GM11168 (cell line): ENCODE data around the gene DSE.

Experiments
- in situ Hi-C: fragments of 300-500 bp; cut with MboI; formaldehyde crosslinking; loops from one replicate; pipeline ENCODE4 v1.12.0; 2022; ENCODE audit warnings: low sequenced_read_pairs; ENCODE audit not compliant: unreplicated experiment

Gene DSE

GRCh38 chr6:116384727-116385458 lies 14.1 kb downstream of the DSE start:
- in situ Hi-C loops: no loop called here

GRCh38 chr6:116385459-116385802 lies 14.7 kb downstream of the DSE start:
- in situ Hi-C loops: no loop called here

GRCh38 chr6:116385921-116386320 lies 15.2 kb downstream of the DSE start:
- in situ Hi-C loops: no loop called here

- in situ Hi-C loops: no loop called here
These were observed 16.0 kb downstream of the DSE start for GRCh38 chr6:116386581-116387299.

- in situ Hi-C loops: no loop called here
These were observed 16.6 kb downstream of the DSE start for GRCh38 chr6:116387374-116387773.

- in situ Hi-C loops: no loop called here
These were observed 18.2 kb downstream of the DSE start for GRCh38 chr6:116388924-116389323.

GRCh38 chr6:116389357-116389756 lies 18.6 kb downstream of the DSE start:
- in situ Hi-C loops: no loop called here

GRCh38 chr6:116390581-116390980 lies 19.8 kb downstream of the DSE start:
- in situ Hi-C loops: no loop called here

GRCh38 chr6:116392132-116393013 lies 21.6 kb downstream of the DSE start:
- in situ Hi-C loops: no loop called here

GRCh38 chr6:116393430-116393829 lies 22.7 kb downstream of the DSE start:
- in situ Hi-C loops: no loop called here

- in situ Hi-C loops: no loop called here
These were observed 24.9 kb downstream of the DSE start for GRCh38 chr6:116395647-116396046.

GRCh38 chr6:116396441-116396840 lies 25.7 kb downstream of the DSE start:
- in situ Hi-C loops: no loop called here

GRCh38 chr6:116397914-116398313 lies 27.2 kb downstream of the DSE start:
- in situ Hi-C loops: no loop called here

GRCh38 chr6:116398316-116399010 lies 27.7 kb downstream of the DSE start:
- in situ Hi-C loops: no loop called here

GRCh38 chr6:116399287-116399686 lies 28.5 kb downstream of the DSE start:
- in situ Hi-C loops: no loop called here

GRCh38 chr6:116400328-116400727 lies 29.6 kb downstream of the DSE start:
- in situ Hi-C loops: no loop called here

- in situ Hi-C loops: no loop called here
These were observed 31.6 kb downstream of the DSE start for GRCh38 chr6:116402108-116402937.

GRCh38 chr6:116403205-116403604 lies 32.5 kb downstream of the DSE start:
- in situ Hi-C loops: no loop called here

- in situ Hi-C loops: no loop called here
These were observed 33.9 kb downstream of the DSE start for GRCh38 chr6:116404696-116405095.

GRCh38 chr6:116405138-116405537 lies 34.4 kb downstream of the DSE start:
- in situ Hi-C loops: no loop called here
